MG63 (cell line): Measurements from ENCODE around the gene RASSF4. TPM values are rescaled to one million over a fixed set of nuclear protein-coding genes. Genes with fewer than 3 reads are reported as not detected.

Source experiments
- DNase-seq: peaks from one replicate; pipeline ENCODE4 v3.0.0-alpha.2; 2020
- H3K27me3 ChIP-seq: fragments of 250-450 bp; sonication (Bioruptor Pico); 2 replicates; pipeline ENCODE4 v1.5.1; 2020; ENCODE audit warnings: mild to moderate bottlenecking, moderate library complexity
- H3K36me3 ChIP-seq: fragments of 250-450 bp; sonication (Bioruptor Pico); 2 replicates; pipeline ENCODE4 v1.5.1; 2020; ENCODE audit warnings: mild to moderate bottlenecking, moderate library complexity
- H3K4me3 ChIP-seq: fragments of 250-450 bp; sonication (Bioruptor Pico); 2 replicates; pipeline ENCODE4 v1.5.1; 2020; ENCODE audit warnings: mild to moderate bottlenecking, moderate library complexity
- H3K9me3 ChIP-seq: fragments of 250-450 bp; sonication (Bioruptor Pico); 2 replicates; pipeline ENCODE4 v1.5.1; 2020; ENCODE audit warnings: mild to moderate bottlenecking, moderate library complexity
- total RNA-seq: library from RNA; depleted of rRNA; stranded (reverse); fragments of >200 nt; shearing (Covaris generic); gene quantifications from 2 replicates; pipeline ENCODE4 v1.2.3, GENCODE V29; 2014; ENCODE audit warnings: low replicate concordance; rRNA removed

RASSF4 gene, protein sequence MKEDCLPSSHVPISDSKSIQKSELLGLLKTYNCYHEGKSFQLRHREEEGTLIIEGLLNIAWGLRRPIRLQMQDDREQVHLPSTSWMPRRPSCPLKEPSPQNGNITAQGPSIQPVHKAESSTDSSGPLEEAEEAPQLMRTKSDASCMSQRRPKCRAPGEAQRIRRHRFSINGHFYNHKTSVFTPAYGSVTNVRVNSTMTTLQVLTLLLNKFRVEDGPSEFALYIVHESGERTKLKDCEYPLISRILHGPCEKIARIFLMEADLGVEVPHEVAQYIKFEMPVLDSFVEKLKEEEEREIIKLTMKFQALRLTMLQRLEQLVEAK
- 0.15 and 0.26 TPM in 2 replicates for total RNA-seq

DNA sequence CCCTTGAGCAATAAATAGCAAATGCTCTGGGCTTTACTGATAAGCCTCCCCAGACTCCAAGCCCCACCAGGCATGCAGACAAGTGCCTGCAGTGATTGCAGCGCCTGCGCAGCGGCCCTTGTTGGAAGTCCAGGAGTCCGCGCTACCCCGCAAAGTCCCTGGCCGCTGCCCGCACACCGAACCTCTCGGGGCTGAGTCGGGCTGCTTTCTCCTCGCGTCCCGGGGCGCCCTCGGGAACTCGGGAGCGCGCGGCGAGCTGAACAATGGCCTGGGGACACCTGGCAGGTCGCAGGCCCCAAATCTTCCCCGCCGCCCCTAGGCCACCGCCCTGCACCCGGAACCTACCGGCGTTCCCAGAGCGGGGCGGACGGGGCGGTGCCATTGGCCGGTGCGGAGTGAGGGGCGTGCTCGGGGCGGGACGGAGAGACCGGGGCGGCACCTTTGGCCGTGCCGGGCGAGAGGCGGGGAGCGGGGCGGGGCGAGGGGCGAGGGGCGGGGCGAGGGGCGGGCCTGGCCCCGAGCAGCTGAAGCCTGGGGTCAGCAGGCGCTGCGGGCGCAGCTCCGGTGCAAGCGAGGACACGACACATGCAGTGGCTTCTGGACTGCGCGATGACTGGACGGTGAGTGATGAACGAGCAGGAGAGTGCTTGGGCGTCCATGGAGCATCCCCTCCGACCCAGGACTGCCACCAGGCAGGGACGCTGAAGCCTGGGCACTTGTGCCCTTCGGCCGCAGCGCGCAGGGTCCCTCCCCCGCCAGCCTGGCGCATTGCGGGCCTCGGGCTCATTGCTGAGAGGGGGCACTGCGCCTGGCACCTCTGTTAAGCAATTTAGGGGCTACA lies at the start of gene RASSF4:
TSS of gene RASSF4 (plus strand) at position 556 of the 841 bp plus-strand sequence. CDS start 10,401 bp downstream, outside the sequence.
- Histone ChIP-seq H3K9me3 (no peaks in the 10 kb centered on the region), H3K27me3 (no peaks in the 10 kb centered on the region), H3K4me3 (peak within 1 kb of the TSS; percentile 84), H3K36me3 (no peaks in the 10 kb centered on the region)
- DNase-seq, result peak; percentile 88

DNA sequence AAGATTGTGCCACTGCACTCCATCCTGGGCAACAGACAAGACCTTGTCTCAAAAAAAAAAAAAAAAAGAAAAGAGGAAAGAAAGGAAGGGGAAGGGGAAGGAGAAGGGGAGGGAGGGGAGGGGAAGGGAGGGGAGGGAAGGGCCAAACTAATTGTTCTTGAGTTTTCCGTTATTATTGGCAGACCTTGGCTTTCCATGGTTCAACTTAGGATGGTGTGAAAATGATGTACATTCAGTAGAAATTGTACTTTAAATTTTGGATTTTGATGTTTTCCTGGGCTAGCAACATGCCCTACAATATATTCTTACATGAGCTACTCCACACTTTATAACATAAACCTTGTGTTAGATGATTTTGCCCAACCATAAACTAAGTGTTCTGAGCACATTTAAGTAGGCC lies 49.7 kb upstream of the RASSF4 start:
- H3K36me3 ChIP-seq, result no peaks in the 10 kb centered on the region
- no peak for DNase-seq
- no peak overlapping the region for H3K4me3 ChIP-seq
- no peaks in the 10 kb centered on the region for H3K9me3 ChIP-seq
- H3K27me3 ChIP-seq, result 0 out of 2 replicates have a peak, but pooled peaks cover 2% of the 10 kb centered on the region

DNA sequence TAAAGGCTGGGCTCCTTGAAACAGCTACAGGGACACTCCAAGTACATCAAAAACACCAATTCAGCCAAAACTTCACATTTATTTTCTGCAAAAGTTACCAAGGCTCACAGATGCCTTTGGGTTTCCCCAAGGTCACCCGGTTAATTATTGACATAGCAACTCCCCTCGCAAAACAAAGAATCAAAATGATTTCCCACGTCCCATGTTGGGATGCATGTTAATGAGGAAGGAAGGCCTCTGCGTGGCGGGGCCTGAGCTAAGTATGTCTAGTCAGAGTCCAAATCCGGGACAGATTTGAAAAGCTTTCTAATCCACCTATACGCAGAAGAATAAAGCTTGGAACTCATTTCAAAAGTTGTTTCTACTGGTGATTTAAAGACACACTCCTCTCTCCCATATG lies 49.0 kb upstream of the RASSF4 start:
- H3K27me3 ChIP-seq, result 0 out of 2 replicates have a peak, but pooled peaks cover 2% of the 10 kb centered on the region
- DNase-seq, result no peak
- no peaks in the 10 kb centered on the region for H3K9me3 ChIP-seq
- no peak overlapping the region for H3K4me3 ChIP-seq
- no peaks in the 10 kb centered on the region for H3K36me3 ChIP-seq

DNA sequence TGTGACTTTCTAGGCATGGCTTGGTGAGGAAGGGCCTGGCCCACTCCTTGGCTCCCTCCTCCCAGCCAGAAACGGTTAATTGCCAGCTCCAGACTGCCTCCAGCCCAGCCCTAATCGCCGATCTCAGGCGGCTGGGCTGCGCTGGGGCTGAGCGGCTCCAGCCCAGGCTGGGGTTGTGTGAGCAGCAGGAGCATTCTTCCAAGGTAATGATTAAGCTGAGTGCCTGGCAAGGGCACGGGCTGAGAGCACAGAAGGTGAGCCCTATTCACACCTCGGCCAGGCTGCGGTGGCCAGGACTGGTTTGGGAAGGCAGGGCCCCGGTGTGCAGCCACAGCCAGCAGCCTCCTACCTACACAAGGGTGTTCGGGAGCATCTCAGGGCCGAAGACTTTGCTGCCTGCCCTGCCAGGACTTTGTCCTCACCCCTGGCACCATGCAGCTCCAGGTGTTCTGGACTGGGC lies 48.5 kb upstream of the RASSF4 start, which contains the start of gene TMEM72:
TSS of gene TMEM72 (plus strand) at position 257 of the 460 bp plus-strand sequence. CDS start at position 433, 176 bp downstream.
- H3K9me3 ChIP-seq, result no peaks in the 10 kb centered on the region
- H3K4me3 ChIP-seq, result no peak within 1 kb of the TSS
- no peaks in the 10 kb centered on the region for H3K36me3 ChIP-seq
- no peak for DNase-seq
- H3K27me3 ChIP-seq, result 0 out of 2 replicates have a peak, but pooled peaks cover 2% of the 10 kb centered on the region

DNA sequence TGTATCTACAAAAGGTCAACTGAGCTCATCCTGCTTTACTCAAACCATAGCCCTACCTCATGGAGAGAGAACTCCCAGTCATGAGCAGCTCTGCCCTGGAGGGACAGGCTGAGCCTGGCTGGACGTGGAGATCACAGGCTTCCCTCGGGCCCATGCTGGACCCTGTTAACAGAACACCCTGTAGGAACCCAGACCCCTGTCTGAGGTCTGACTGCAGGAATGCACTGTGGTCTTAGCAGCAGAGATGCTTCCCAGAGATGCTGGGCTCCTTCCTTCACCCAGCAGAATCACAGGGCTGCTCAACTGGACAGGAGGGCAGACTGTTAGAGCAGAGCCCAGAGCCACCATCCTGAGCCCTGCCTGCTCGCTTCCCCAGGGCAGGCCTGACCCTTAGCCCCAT lies 47.7 kb upstream of the RASSF4 start:
- no peak for DNase-seq
- no peaks in the 10 kb centered on the region for H3K9me3 ChIP-seq
- no peak overlapping the region for H3K4me3 ChIP-seq
- 0 out of 2 replicates have a peak, but pooled peaks cover 2% of the 10 kb centered on the region for H3K27me3 ChIP-seq
- H3K36me3 ChIP-seq, result no peaks in the 10 kb centered on the region

DNA sequence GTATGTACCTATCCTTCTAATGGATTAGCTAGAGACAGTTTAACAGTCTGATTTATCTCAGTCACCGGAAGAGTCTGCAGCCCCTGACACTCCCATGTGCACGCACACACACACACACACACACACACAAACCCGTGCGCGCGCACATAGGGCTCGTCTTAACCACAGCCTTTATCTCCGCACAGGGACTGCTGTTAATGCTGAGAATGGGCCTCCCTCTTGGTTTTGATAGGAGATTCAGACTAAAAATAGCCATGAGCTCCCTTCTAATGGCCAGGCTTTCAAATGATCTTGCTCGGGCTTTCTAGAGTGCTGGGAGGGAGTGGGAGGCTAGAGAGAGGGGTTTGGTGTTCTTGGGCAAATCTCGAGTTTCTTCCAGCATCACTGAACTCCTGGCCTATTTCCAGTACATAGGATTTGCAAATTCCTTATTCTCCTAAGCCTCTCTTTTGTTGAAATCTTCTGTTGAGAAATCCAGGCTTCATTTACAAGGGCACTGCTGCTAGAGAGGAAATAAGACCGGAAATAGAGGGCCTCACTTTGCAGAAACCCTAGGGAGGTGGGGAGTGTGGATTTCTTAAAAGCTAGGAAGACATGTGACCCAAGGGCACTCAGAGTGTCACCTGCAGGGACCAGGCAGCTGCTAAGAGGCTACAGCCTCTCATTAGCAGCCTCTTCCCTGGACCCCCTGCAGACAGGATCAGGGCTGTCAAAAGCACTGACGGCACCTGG lies 46.1 kb upstream of the RASSF4 start:
- H3K4me3 ChIP-seq, result no peak overlapping the region
- no peaks in the 10 kb centered on the region for H3K27me3 ChIP-seq
- no peaks in the 10 kb centered on the region for H3K9me3 ChIP-seq
- DNase-seq, result no peak
- H3K36me3 ChIP-seq, result no peaks in the 10 kb centered on the region

DNA sequence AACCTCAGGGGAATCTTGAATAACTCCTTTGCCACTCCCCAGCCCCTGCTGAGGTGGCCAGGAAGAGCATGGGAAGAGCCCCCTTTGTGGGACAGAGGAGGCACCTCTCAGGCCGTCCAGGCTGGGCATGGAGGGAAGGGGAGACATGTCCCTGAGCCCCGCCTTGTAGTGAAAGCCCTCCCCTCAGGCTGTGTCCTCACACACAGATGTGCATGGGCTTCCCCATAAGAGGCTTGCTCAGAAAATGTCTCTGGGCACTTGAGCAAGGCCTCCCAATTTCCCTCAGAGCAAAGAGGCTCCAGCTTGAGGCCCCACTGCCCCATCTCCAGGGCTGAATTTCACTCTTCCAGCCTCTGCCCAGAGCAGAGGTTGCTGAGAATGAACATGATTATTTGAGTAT lies 44.7 kb upstream of the RASSF4 start:
- Histone ChIP-seq H3K27me3 (no peaks in the 10 kb centered on the region), H3K4me3 (no peak overlapping the region), H3K9me3 (no peaks in the 10 kb centered on the region), H3K36me3 (no peaks in the 10 kb centered on the region)
- no peak for DNase-seq

DNA sequence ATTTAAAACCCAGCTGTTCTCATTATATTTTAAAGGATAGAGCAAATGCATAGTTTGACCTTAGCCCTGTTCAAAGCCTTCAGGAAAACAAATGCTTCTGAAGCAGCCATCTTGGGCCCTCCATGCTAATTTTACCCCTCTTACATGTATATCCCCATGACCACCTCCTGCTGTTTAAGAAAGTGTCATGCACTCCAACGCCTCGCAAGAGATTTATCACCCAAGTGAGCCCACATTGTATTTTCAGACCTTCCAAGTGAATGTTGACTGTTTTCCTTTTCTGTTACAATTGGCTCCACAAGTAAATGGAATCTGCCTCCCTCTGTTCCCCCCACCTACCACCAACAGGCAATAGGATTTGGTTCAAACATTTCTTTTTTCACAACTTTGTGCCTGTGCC lies 43.2 kb upstream of the RASSF4 start:
- DNase-seq, result no peak
- H3K27me3 ChIP-seq, result no peaks in the 10 kb centered on the region
- no peaks in the 10 kb centered on the region for H3K9me3 ChIP-seq
- H3K36me3 ChIP-seq, result no peaks in the 10 kb centered on the region
- no peak overlapping the region for H3K4me3 ChIP-seq

DNA sequence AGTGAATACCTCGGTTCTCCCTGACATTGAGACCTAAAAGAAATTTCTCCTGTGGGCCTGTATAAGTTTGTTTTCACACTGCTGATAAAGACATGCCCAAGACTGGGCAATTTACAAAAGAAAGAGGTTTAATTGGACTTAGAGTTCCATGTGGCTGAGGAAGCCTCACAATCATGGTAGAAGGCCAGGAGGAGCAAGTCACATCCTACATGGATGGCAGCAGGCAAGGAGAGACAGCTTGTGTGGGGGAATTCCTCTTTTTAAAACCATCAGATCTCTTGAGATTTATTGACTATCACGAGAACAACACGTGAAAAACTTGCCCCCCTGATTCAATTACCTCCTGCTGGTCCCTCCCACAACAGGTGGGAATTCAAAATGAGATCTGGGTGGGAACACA lies 41.8 kb upstream of the RASSF4 start:
- no peak overlapping the region for H3K4me3 ChIP-seq
- no peak for DNase-seq
- no peaks in the 10 kb centered on the region for H3K27me3 ChIP-seq
- no peaks in the 10 kb centered on the region for H3K9me3 ChIP-seq
- no peaks in the 10 kb centered on the region for H3K36me3 ChIP-seq

DNA sequence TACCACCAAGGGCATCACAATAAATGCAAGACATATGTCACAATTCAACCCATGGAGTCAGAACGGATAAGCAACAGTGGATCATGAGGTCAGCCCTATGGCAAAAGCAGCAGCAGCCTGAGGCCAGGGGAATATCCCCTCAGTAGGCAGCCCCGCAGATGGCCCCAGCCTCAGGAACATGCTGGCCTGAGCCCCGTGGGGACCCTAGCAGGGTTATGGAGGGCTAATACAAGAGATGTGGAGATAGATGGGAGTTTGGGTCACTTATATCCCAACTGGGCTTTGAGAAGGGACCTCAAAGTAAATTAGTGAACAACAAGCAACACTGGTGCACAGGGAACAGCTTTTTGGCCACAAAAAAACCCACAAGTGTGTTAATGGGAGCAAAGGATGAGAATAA lies 39.4 kb upstream of the RASSF4 start:
- Histone ChIP-seq H3K4me3 (no peak overlapping the region), H3K9me3 (no peaks in the 10 kb centered on the region), H3K36me3 (no peaks in the 10 kb centered on the region), H3K27me3 (no peaks in the 10 kb centered on the region)
- no peak for DNase-seq

DNA sequence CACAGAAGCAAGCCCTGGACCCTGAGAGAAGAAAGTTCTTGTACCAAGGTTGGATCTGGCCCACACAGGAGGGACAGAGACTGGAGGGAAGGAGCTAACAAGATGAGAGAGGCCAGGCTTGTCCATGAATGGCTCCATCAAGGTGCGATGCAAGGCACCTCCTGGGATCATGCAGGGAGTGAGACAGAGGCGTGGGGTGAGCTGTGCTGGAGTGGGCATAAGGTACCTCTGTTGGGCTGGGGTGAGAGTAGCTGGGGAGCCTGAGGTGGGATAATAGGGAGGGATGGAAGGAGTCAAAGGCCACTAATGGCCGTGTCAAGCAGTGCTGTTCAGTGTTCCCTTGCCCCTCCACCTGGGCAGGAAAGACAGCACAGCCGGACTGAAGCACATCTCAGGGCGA lies 38.5 kb upstream of the RASSF4 start:
- Histone ChIP-seq H3K27me3 (no peaks in the 10 kb centered on the region), H3K4me3 (no peak overlapping the region), H3K9me3 (no peaks in the 10 kb centered on the region), H3K36me3 (no peaks in the 10 kb centered on the region)
- DNase-seq, result no peak

DNA sequence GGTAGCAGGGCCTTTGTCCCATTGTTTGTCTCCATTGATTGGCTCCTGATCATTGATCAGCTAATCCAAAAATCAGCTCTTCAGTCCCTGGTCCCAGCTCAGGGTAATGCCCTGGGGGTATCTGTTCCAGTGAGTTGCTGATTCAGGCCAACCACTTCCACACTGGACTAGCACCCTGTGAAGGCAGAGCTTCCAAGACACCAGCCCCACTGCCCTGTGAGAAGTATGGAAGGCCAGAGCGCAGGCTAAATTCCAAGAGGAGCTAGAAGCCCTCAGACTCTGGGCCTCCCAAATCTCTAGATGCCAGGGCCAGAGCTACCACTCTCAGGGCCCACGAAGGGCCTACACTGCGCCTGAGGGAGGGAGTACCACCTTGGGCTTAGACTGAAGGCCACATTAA lies 38.1 kb upstream of the RASSF4 start:
- no peak overlapping the region for H3K4me3 ChIP-seq
- no peaks in the 10 kb centered on the region for H3K27me3 ChIP-seq
- no peak for DNase-seq
- H3K36me3 ChIP-seq, result no peaks in the 10 kb centered on the region
- no peaks in the 10 kb centered on the region for H3K9me3 ChIP-seq

DNA sequence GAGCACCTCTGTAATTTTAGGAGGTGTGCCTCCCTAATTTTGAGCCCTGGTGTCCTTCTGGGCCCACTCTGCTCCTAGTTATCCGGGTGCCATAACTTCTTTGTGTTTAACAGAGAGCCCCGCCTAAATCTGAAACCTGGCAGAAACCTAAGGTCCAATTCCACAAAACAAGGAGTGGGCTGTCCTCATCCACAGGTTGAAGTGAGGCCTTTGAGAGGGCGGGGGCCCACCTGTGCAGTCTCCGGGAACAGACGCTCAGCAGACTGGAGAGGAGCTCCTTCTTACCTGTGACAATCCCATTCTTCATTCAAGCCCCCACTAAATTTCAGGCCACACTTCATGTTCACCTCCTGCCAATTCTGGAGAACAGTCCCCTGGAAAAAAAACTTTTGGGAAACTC lies 37.6 kb upstream of the RASSF4 start:
- Histone ChIP-seq H3K27me3 (no peaks in the 10 kb centered on the region), H3K9me3 (no peaks in the 10 kb centered on the region), H3K4me3 (no peak overlapping the region), H3K36me3 (no peaks in the 10 kb centered on the region)
- no peak for DNase-seq

DNA sequence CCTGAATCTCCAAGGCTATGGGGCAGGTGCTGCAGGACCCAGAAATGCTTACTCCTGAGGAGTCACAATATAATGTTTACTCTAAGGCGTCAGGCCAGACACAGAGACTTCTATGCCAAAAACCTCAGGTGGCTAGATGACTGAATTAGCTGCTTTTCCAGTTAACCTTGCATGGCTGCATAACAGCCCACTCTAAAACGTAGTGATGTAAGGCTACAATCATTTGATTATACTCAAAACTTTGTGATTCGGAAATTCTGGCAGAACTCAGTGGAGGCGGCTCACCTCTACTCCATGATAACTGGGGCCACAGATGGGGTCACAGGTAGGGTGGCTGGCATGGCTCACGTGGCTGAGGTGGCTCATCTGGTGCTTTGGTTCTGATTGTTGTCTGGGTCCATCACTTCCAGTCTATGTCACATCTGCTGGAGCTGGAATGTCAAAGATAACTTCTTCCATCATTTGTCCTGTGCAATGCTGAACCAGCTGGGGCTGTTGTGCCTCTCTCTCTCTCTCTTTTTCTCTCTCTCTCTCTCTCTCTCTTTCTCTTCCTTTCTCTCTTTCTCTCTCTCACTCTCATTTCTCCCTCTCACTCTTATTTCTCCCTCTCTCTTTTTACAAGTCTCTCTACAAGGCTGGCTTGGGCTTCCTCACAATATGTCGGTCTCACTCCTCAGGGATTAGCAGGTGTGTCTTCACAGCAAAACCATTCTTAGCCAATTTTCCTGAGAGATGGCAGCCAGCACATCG lies 36.6 kb upstream of the RASSF4 start:
- no peak for DNase-seq
- H3K27me3 ChIP-seq, result no peaks in the 10 kb centered on the region
- H3K4me3 ChIP-seq, result no peak overlapping the region
- no peaks in the 10 kb centered on the region for H3K36me3 ChIP-seq
- H3K9me3 ChIP-seq, result no peaks in the 10 kb centered on the region

DNA sequence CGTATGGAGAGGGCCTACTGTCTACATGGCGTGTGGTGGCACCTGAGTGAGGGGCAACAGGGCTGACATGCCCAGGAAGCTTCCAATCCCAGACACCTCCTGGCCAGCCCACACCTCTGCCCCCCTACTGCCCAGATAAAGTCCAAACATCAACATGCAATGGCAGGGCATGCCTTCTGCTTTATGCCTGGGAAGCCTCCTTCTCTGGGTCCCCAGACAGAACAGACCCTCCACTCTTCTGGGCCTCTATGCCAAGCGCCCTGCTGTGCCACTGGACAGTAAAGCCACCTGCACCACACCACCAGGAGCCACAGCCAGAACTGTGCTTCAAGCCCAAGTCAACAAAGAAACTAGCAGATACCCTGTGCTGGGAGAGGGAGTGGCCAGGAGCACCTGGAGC lies 36.0 kb upstream of the RASSF4 start:
- no peaks in the 10 kb centered on the region for H3K36me3 ChIP-seq
- DNase-seq, result no peak
- H3K27me3 ChIP-seq, result no peaks in the 10 kb centered on the region
- no peaks in the 10 kb centered on the region for H3K9me3 ChIP-seq
- no peak overlapping the region for H3K4me3 ChIP-seq
